Memory B cell (primary cell): Measurements from ENCODE around the gene PTGDS.

Experiments used
- ATAC-seq: fragments of 150-1000 bp; cut with Tn5 transposase; 2 replicates; pipeline ENCODE4 v1.10.0; 2021; ENCODE audit warnings: low read depth, mild to moderate bottlenecking, moderate library complexity
- DNase-seq, 2 donors: peaks; one replicate each; pipeline ENCODE4 v3.0.0; 2022; ENCODE audit warnings: low spot score in 2 of 2
- H3K27ac Mint-ChIP-seq: one replicate; pipeline ENCODE4 v1.8.0; 2022; ENCODE audit warnings: mild to moderate bottlenecking, moderate library complexity, mixed read lengths
- H3K27me3 Mint-ChIP-seq: one replicate; pipeline ENCODE4 v1.8.0; 2022; ENCODE audit warnings: mixed read lengths
- H3K36me3 Mint-ChIP-seq: one replicate; pipeline ENCODE4 v1.8.0; 2022; ENCODE audit warnings: mild to moderate bottlenecking, mixed read lengths
- H3K4me1 Mint-ChIP-seq: one replicate; pipeline ENCODE4 v1.8.0; 2022; ENCODE audit warnings: mixed read lengths
- H3K4me3 Mint-ChIP-seq: one replicate; pipeline ENCODE4 v1.8.0; 2022; ENCODE audit warnings: mild to moderate bottlenecking, moderate library complexity, mixed read lengths
- H3K9me3 Mint-ChIP-seq: one replicate; pipeline ENCODE4 v1.8.0; 2022; ENCODE audit warnings: mixed read lengths

PTGDS gene

DNA sequence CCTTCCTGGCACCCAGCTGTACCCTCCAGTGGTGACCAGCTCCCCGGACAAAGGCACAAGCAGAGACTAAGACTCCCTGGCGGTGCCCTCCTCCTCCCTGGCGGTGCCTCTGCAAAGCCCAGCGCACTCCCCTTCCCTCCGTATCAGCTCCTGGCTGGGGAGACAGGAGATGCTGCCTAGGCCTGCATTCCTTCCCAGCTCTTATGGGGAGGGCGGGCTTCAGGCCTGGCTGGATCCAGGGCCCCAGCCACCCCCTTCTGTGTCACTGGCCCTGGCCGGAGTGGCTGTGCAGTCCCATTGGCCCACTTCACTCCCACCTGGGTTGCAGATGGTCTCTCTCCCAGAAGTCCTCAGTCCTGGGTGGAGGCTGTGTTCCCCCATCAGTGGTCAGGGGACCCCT is 18.8 kb upstream of the PTGDS start:
- Mint-ChIP-seq H3K27ac (no peak overlapping the region), H3K27me3 (peaks cover 20% of the 10 kb centered on the region), H3K4me3 (no peak overlapping the region), H3K9me3 (peaks cover 4% of the 10 kb centered on the region), H3K36me3 (peaks cover 4% of the 10 kb centered on the region), H3K4me1 (peaks cover 5% of the 10 kb centered on the region)
- ATAC-seq: no peak
- no peak for DNase-seq

DNA sequence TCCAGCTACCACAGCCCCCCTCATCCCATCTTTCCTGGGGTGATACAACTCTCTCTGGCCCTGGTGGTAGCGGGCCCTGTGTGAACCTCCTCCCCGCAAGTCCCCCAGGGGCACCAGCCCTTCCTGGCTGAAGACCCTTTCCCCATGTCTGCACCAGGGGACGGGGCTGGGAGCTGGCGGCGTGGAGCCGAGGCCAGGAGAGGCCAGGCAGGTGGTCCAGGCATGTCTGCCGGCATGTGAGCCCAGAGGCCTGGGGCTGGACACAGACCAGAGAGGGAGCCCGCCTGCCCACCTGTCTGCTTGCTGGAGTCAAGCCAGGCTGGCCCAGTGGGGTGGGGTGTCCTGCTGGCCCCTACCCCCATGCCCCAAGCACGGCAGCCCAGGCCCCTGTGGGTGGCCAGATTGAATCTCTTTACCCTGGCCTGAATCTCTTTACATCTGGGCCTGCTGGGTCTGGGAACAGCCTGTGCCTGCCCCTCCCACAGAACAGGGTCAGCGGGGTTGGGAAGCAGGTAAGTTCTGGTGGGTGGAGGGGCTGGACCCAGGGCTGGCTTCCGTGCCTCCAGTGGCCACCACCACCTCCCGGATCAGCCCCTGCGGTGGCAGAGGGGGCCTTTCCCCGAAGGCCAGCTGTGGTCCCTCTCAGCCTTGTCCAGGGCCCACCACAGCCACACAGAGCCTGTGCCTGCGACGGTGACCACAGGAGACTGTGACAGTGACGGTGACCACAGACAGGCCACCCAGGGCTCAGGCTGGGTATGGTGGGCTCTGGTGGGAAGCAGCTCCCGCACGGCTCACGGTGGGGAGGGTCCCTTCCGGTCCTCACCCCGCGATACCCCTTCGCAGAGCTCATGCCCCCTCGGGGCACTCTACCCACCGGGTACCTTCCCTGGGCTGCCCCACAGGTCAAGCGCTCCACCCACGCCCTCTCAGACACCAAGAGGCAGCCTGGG is 18.1 kb upstream of the PTGDS start:
- Mint-ChIP-seq H3K9me3 (peaks cover 4% of the 10 kb centered on the region), H3K36me3 (peaks cover 4% of the 10 kb centered on the region), H3K27me3 (peaks cover 20% of the 10 kb centered on the region), H3K4me3 (no peak overlapping the region), H3K4me1 (peaks cover 5% of the 10 kb centered on the region), H3K27ac (no peak overlapping the region)
- no peak for DNase-seq
- no peak for ATAC-seq

DNA sequence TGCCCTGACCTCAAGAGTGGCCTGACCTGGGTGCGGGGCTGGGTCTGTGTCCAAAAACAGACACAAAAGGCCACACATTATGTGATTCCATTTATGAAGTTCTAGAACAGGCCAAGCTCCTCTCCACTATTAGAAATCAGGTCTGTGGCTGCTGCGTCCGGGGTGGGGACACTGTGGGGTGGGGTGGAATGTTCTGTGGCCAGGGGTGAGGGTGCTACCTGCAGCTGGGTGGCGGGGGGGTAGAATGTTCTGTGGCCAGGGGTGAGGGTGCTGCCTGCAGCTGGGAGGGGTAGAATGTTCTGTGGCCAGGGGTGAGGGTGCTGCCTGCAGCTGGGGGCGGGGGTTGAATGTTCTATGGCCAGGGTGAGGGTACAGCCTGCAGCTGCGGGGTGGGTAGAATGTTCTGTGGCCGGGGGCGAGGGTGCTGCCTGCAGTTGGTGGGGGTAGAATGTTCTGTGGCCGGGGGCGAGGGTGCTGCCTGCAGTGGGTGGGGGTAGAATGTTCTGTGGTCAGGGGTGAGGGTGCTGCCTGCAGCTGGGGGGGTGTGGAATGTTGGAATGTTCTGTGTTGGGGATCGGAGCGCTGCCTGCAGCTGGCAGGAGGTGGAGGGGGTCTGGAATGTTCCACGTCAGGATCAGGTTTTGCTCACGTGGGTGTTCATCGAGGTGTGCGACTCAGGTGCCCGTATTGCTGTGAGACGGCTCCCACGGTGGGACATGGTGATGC is 16.9 kb upstream of the PTGDS start:
- H3K4me3 Mint-ChIP-seq: no peak overlapping the region
- peaks cover 4% of the 10 kb centered on the region for H3K9me3 Mint-ChIP-seq
- ATAC-seq: no peak
- no peak for DNase-seq
- H3K36me3 Mint-ChIP-seq: peaks cover 4% of the 10 kb centered on the region
- no peak overlapping the region for H3K27ac Mint-ChIP-seq
- H3K27me3 Mint-ChIP-seq: peaks cover 13% of the 10 kb centered on the region
- H3K4me1 Mint-ChIP-seq: peaks cover 6% of the 10 kb centered on the region

DNA sequence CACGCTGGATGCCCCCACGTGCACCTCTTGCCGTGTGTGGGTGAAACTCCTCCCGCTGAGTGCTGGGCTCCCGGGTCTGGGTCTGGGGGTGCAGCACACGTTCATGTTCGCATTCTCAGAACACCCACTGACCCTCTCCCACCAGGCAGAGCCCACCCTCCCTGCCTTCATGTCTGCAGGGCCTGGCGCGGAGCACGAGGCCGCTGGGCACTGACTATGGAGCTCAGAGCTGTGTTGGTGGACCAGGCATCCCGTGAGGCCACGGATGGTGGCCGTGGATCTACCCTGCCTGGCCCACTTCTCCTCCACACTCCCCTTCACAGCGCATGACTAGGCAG is 16.4 kb upstream of the PTGDS start:
- Mint-ChIP-seq H3K4me3 (no peak overlapping the region), H3K4me1 (peaks cover 10% of the 10 kb centered on the region), H3K36me3 (peaks cover 4% of the 10 kb centered on the region), H3K27me3 (peaks cover 17% of the 10 kb centered on the region), H3K9me3 (peaks cover 4% of the 10 kb centered on the region), H3K27ac (no peak overlapping the region)
- DNase-seq: no peak
- no peak for ATAC-seq

DNA sequence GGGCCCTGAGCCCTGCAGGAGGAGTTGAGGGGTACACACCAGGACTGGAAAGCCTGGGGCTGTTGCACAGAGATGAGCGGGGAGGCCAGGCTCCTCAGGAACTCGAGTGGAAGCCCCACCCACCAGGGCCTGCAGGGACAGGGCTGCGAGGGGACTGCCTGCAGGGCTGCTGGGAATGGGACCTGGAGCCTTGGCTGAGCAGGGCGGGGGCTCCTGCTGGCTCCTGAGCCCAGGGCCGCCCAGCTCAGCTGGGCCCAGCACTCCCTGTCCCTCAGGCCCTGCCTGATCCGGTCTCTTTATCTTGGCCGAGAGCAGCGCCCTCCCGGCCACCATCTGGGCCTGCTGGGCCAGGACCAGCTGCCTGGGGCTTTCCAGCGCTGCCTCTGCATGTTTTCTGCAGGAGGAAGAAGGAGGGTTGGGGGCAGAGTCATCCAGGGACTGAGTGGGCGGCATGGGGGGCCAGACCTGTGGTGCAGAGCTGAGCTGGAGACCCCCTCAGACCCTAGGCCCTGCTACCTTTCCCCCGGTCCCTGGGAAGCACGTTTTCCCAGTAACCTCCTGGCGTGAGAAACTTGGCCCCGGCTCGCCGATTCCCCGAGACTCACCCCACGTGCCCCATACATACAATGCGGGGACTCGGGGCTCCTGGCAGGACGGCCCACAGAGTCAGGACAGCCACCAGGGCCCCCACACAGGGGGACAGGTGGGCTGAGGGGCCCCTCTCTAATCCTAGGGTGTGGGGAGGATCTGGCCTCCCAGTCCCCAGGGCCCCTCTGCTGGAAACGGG is 15.8 kb upstream of the PTGDS start:
- Mint-ChIP-seq H3K9me3 (peaks cover 4% of the 10 kb centered on the region), H3K4me3 (no peak overlapping the region), H3K36me3 (peaks cover 4% of the 10 kb centered on the region), H3K4me1 (peaks cover 14% of the 10 kb centered on the region), H3K27ac (no peak overlapping the region), H3K27me3 (peaks cover 16% of the 10 kb centered on the region)
- no peak for DNase-seq
- ATAC-seq: no peak

DNA sequence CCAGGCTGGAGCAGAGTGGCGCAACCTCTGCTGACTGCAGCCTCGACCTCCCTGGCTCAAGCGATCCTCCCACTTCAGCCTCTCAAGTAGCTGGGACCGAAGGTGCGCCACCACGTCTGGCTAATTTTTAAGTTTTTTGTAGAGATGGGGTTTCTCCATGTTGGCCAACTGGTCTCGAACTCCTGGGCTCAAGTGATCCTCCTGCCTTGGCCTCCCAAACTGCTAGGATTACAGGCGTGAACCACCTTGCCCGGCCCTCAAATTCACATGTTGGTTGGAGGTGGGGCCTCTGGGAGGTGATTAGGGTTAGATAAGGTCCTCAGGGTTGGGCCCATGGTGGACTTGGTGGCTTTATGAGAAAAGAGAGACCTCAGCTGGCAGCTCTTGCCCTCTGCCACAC is 15.1 kb upstream of the PTGDS start:
- ATAC-seq: no peak
- no peak overlapping the region for H3K4me3 Mint-ChIP-seq

DNA sequence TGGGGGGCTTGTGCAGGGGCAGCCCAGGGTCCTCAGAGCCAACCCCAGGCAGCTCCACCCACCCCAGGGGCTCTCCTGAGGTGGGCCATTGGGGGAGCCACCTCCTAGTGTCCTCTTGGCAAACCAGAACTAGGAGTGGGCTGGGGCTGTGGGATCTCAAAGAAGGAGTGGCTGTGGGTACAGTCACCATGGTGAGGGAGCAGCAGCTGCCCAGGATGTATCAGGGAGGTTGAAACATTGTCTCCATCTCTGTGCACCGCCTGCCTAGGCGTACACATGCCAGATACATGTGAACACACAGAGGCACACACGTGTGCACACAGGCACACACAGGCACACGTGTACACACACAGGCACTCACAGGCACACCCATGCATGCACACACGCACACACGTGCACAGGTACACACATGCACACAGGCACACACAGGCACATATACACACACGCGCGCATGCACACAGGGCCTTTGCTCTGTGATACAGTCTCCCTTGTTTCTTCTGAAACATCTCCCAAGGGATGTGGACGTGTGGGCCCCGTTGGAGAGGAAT is 14.5 kb upstream of the PTGDS start:
- no peak overlapping the region for H3K27ac Mint-ChIP-seq
- peaks cover 13% of the 10 kb centered on the region for H3K27me3 Mint-ChIP-seq

More for the DNA sequence above, 15.1 kb upstream of the PTGDS start:
- no peaks in the 10 kb centered on the region for H3K36me3 Mint-ChIP-seq
- H3K9me3 Mint-ChIP-seq: no peaks in the 10 kb centered on the region
- peaks cover 13% of the 10 kb centered on the region for H3K27me3 Mint-ChIP-seq
- peaks cover 11% of the 10 kb centered on the region for H3K4me1 Mint-ChIP-seq
- DNase-seq: no peak
- no peak overlapping the region for H3K27ac Mint-ChIP-seq

DNA sequence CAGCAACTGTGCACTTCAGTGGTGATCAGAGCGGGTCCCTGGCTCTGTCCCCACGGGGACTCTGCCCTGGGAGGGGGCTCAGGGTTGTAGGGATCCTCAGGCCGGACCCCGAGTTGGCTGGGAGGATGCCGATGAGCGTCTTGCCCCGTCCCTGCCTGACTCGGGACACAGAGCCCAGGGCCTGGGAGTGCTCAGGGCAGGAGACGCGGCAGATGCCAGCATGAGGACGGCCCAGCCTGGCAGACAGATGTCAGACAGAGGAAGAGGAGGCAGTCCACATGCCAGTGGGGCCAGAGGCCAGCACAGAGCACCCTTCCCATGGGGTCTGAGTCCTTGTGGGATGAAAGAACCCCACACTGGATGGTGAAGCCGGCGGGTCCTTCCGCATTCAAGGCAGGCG is 14.0 kb upstream of the PTGDS start:
- Mint-ChIP-seq H3K27ac (no peak overlapping the region), H3K27me3 (peaks cover 14% of the 10 kb centered on the region), H3K4me3 (no peak overlapping the region), H3K4me1 (peaks cover 11% of the 10 kb centered on the region), H3K36me3 (no peaks in the 10 kb centered on the region), H3K9me3 (no peaks in the 10 kb centered on the region)
- no peak for ATAC-seq
- DNase-seq: no peak

More for the DNA sequence above, 14.5 kb upstream of the PTGDS start:
- Mint-ChIP-seq H3K4me1 (peaks cover 11% of the 10 kb centered on the region), H3K4me3 (no peak overlapping the region), H3K9me3 (no peaks in the 10 kb centered on the region), H3K36me3 (no peaks in the 10 kb centered on the region)
- ATAC-seq (no peak), DNase-seq (no peak)

DNA sequence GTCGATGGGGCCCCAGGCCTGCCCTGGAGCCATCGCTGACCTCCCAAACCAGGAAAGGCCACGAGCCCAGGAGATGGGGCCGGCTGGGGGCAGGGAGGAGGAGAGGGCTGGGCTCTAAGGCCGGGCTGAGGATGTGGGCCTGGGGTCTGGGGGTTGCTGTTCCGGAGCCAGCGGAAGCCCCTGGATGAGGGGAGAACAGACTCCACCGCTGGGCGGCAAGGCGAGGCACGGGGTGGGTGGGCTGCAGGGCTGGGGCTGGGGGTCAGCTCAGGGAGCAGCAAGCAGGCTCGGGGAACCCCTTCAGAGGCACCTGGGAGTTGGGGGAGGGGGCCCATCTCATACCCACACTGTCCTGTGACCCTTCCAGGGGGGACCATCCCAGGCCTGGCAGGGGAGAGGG is 13.6 kb upstream of the PTGDS start:
- H3K27ac Mint-ChIP-seq: no peak overlapping the region
- peaks cover 11% of the 10 kb centered on the region for H3K4me1 Mint-ChIP-seq
- H3K4me3 Mint-ChIP-seq: no peak overlapping the region
- peaks cover 11% of the 10 kb centered on the region for H3K27me3 Mint-ChIP-seq
- H3K9me3 Mint-ChIP-seq: no peaks in the 10 kb centered on the region
- ATAC-seq (no peak), DNase-seq (no peak)
- H3K36me3 Mint-ChIP-seq: no peaks in the 10 kb centered on the region

DNA sequence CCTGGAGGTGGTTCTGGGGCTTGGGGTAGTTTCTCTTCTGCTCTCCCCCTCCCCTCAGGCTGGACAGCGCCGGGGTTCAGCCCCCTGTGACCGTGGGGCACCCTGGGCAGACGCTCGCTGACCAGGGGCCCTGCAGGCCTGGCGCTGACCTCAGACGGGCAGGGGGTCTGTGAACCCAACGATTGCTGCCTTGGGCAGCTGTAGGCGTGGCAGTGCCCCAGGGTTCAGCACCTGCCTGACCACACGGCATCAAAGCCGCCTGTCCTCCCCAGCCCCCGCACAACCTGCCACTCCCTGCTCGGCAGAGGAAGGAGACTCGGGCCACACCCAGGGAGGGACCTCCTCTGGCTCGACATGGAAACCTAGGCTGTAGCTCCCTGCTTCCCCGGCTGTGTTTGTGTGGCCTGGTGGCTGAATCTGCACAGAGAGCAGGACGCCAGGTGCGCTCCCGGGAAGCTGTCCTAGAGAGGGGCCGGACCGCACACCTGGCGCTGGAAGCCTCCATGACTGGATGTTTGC is 13.1 kb upstream of the PTGDS start:
- Mint-ChIP-seq H3K4me3 (no peak overlapping the region), H3K4me1 (peaks cover 11% of the 10 kb centered on the region), H3K9me3 (no peaks in the 10 kb centered on the region), H3K36me3 (no peaks in the 10 kb centered on the region), H3K27me3 (peaks cover 10% of the 10 kb centered on the region), H3K27ac (no peak overlapping the region)
- DNase-seq: no peak
- ATAC-seq: no peak

DNA sequence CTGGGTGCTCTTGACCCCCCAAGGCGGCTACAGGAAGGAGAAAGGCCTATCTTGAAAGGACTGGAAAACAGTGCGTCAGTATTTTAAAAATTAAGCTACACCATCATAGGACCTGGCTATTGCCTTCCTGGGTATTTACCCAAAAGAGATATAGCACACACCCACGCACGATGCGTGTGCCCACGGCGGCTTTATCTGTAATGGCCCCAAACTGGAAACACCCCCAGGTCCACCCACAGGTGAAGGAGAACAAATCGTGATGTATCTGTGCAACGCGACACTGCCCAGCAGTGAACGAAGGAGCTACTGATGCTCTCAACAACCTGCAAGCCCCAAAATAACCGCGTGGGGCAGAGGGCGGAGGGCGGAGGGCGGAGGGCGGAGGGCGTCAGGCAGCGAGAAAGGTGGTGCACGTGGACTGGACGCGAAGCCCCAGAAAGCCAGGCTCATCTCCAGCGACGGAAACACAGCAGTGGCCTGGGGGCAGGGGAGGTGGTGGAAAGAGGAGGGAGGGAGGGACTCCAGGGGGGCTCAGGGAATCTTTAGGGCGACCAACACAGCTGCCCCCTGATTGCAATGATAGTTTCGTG is 12.4 kb upstream of the PTGDS start:
- Mint-ChIP-seq H3K27me3 (peaks cover 11% of the 10 kb centered on the region), H3K36me3 (no peaks in the 10 kb centered on the region), H3K9me3 (no peaks in the 10 kb centered on the region), H3K4me1 (peaks cover 11% of the 10 kb centered on the region), H3K27ac (no peak overlapping the region), H3K4me3 (no peak overlapping the region)
- ATAC-seq: no peak
- no peak for DNase-seq

DNA sequence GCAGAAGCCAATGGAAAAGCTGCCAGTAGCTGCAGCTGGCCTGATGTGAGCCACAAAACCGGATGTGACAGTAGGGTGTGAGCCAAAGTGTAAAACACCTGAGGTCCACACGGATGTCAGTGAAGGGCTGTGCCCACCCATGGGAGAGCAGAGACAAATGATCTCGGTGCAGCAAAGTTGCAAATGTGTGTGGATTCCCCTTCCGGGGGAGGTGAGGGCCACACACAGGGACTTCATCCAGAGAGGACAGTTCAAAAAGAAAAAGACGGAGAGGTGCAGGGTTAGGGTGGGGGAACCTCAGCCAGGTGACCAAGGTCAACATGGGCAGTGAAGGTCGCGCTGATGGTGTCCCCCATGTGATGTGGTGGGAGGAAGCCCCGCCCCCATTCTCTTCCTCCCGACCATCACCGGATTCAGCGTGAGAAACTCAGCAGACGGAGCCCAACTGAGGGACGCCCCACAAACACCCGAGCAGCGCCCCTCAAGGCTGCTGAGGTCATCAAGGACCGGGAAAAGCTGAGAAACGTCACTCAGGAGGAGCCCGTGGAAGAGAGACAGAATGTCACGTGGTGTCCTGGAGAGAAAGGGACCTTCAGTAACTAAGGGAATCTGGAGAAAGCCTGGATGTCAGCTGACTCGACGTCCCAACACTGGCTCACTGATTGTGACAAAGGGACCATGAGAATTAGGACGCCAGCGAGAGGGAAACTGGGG is 11.4 kb upstream of the PTGDS start:
- Mint-ChIP-seq H3K9me3 (no peaks in the 10 kb centered on the region), H3K4me3 (peak overlapping the region; percentile 19), H3K4me1 (peaks cover 11% of the 10 kb centered on the region), H3K27me3 (peaks cover 9% of the 10 kb centered on the region), H3K36me3 (no peaks in the 10 kb centered on the region), H3K27ac (no peak overlapping the region)
- DNase-seq (no peak), ATAC-seq (peak; percentile 64)
